ENCODE data around the gene GALNTL6. TPM values are rescaled to one million over a fixed set of nuclear protein-coding genes. Genes with fewer than 3 reads are reported as not detected.

Gene GALNTL6
- total and polyA plus RNA-seq, 9 of the 15 experiments (the other 6 are each of a cell fraction or from before 2014, with no cell fraction given): 0.18 to 0.50 (median 0.29) TPM

DNA sequence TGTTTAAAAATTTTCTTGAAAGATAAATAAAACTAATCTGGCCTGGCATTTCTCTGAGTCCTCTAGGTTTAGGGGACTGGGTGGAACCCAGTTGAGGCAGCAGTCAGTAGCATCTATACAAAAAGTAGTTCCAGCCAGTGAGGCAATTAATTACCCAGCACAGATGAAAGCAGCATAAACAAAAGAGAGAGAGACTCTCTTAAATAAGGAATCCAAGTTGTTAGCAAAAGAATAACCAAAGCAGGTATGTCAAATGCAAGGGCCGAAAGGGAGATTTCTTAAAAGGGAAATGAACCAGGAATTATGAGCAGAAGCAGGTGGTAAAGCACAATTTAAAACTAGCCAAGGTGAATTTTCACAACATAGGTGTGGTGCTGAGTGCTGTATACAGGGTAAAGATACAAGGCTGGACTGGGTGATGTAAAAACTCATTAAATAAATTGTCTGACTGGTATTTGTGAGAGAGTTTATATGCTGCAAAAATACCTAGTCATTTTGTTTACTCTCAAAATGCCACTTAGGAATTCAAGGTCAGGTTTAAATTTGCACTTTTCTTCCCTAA is 1260.8 kb downstream of the GALNTL6 start (continued):
- TF ChIP-seq, protein P1, sequence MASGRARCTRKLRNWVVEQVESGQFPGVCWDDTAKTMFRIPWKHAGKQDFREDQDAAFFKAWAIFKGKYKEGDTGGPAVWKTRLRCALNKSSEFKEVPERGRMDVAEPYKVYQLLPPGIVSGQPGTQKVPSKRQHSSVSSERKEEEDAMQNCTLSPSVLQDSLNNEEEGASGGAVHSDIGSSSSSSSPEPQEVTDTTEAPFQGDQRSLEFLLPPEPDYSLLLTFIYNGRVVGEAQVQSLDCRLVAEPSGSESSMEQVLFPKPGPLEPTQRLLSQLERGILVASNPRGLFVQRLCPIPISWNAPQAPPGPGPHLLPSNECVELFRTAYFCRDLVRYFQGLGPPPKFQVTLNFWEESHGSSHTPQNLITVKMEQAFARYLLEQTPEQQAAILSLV (tag; IDR thresholded peaks at IDR 0.05): no peak
- TF ChIP-seq SOX6 (IDR thresholded peaks at IDR 0.05): no peak

DNA sequence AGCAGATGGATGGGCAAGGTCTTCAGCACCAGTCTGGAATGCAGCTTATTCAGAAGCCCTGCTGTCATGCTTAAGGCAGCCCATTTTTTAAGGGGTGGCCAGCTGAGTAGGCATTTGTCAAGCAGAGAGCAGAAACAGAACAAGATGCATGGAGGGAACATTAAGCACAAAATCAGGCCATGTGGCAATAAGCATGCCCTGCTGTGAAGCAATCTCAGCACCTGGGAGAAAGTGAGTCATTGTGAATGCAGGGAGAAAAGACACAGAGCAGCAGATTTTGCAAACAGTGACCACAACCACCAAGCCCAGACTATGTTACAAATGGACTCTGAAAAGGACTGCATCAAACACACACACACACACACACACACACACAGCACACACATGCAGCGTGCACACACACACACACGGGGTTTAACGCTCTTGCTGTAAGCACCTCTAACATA is 1261.3 kb downstream of the GALNTL6 start:
- Histone ChIP-seq H3K9ac (ENCODE audit: insufficient read depth in 1 of 2, low read depth in 2 of 2, low read length in 2 of 2) (no peak overlapping the region), H3K9me1 (ENCODE audit: control insufficient read depth, insufficient read depth, low read length) (no peaks in the 10 kb centered on the region), H3K4me3 (no peak overlapping the region), H3K4me1 (replicated peaks in 1 of 2; ENCODE audit: control insufficient read depth in 2 of 2, insufficient read depth in 2 of 2, low read length in 2 of 2) (no peaks in the 10 kb centered on the region), H2AFZ (ENCODE audit: low read depth, low read length) (no peak overlapping the region), H3K36me3 (ENCODE audit: control insufficient read depth, insufficient read depth, low read length) (no peaks in the 10 kb centered on the region), H4K20me1 (replicated peaks; ENCODE audit: control insufficient read depth, insufficient read depth, low read length) (no peaks in the 10 kb centered on the region), H3K9me3 (replicated peaks; ENCODE audit: control insufficient read depth, insufficient read depth, low read depth, low read length) (no peaks in the 10 kb centered on the region), H3K27ac (ENCODE audit: extremely low read depth, low read depth, low read length) (no peak overlapping the region), H3K27me3 (ENCODE audit: control insufficient read depth in 2 of 2, insufficient read depth in 2 of 2, low read length in 2 of 2) (no peaks in the 10 kb centered on the region), H3K79me2 (ENCODE audit: control insufficient read depth, insufficient read depth, low read length) (no peaks in the 10 kb centered on the region), H3K4me2 (ENCODE audit: insufficient read depth, low read length) (no peak overlapping the region)
- 5% methylated on average over 3 of the region's 3 CpGs for WGBS (ENCODE audit: insufficient coverage, low coverage, missing lambda C conversion rate)
- peak; percentile 23; the same call in 1 of the 3 replicates for ATAC-seq
- intact Hi-C loops (cut with micrococcal nuclease): no loop called here
- DNase-seq (ENCODE audit: extremely low read depth in 1 of 4, low spot score in 3 of 4): no peak
- BruUV-seq (replicated peaks): no TSS peak
- FAIRE-seq: no peak
- in situ Hi-C loops (cut with MboI): no loop called here
- ChIA-PET POLR2A (interaction anchor here (0.5 kb wide), 1 partner anchor 26 kb away, joined by 3 read pairs; no protein-coding TSS in a partner anchor), CTCF (ENCODE audit: low intra/inter-chr PET ratio) (no interaction called here)
- TF ChIP-seq CEBPB (tag; IDR thresholded peaks at IDR 0.05) (peak; percentile 58; the same call in 1 of the 2 replicates), ATF1 (CRISPR knock-in tag; IDR thresholded peaks at IDR 0.05) (no peak), ATF1 (tag; IDR thresholded peaks at IDR 0.05) (no peak), SNRNP70 (optimal IDR thresholded peaks at IDR 0.05; ENCODE audit: low read depth, low read length) (no peak), ZNF507 (tag; conservative IDR thresholded peaks at IDR 0.05) (no peak), IRF2 (CRISPR knock-in tag; IDR thresholded peaks at IDR 0.05) (no peak), PTTG1 (tag; IDR thresholded peaks at IDR 0.05; ENCODE audit: low read depth) (no peak), KDM1A (IDR thresholded peaks at IDR 0.05) (peak; percentile 39 to 45; a peak in 2 of 4 replicates), TGIF2 (CRISPR knock-in tag; IDR thresholded peaks at IDR 0.05) (no peak), SIN3A (IDR thresholded peaks at IDR 0.05; ENCODE audit: borderline replicate concordance in 2 of 2, control insufficient read depth in 1 of 2, low read depth in 2 of 2, low read length in 2 of 2) (no peak), RAD21 (CRISPR knock-in tag; conservative IDR thresholded peaks at IDR 0.05 in 1 of 2, IDR thresholded peaks at IDR 0.05 in 1 of 2) (no peak), ELF1 (tag; IDR thresholded peaks at IDR 0.05) (no peak), MEF2D (tag; conservative IDR thresholded peaks at IDR 0.05; ENCODE audit: low read depth) (no peak)
- TF ChIP-seq, protein P2, sequence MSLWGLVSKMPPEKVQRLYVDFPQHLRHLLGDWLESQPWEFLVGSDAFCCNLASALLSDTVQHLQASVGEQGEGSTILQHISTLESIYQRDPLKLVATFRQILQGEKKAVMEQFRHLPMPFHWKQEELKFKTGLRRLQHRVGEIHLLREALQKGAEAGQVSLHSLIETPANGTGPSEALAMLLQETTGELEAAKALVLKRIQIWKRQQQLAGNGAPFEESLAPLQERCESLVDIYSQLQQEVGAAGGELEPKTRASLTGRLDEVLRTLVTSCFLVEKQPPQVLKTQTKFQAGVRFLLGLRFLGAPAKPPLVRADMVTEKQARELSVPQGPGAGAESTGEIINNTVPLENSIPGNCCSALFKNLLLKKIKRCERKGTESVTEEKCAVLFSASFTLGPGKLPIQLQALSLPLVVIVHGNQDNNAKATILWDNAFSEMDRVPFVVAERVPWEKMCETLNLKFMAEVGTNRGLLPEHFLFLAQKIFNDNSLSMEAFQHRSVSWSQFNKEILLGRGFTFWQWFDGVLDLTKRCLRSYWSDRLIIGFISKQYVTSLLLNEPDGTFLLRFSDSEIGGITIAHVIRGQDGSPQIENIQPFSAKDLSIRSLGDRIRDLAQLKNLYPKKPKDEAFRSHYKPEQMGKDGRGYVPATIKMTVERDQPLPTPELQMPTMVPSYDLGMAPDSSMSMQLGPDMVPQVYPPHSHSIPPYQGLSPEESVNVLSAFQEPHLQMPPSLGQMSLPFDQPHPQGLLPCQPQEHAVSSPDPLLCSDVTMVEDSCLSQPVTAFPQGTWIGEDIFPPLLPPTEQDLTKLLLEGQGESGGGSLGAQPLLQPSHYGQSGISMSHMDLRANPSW (CRISPR knock-in tag; IDR thresholded peaks at IDR 0.05): no peak
- TF ChIP-seq, protein P3, sequence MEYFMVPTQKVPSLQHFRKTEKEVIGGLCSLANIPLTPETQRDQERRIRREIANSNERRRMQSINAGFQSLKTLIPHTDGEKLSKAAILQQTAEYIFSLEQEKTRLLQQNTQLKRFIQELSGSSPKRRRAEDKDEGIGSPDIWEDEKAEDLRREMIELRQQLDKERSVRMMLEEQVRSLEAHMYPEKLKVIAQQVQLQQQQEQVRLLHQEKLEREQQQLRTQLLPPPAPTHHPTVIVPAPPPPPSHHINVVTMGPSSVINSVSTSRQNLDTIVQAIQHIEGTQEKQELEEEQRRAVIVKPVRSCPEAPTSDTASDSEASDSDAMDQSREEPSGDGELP (CRISPR knock-in tag; IDR thresholded peaks at IDR 0.05; ENCODE audit: borderline replicate concordance): no peak

Measured in K562 (cell line).